ENCODE results near the gene NRCAM. TPM values are rescaled to one million over a fixed set of nuclear protein-coding genes. Genes with fewer than 3 reads are reported as not detected.

NRCAM gene
- total RNA-seq, 1 experiment from 2014 or later = 2.7 TPM

- CTCF ChIA-PET = no interaction called here
- no peaks in the 10 kb centered on the region for H3K9me3 Mint-ChIP-seq
- H3K4me3 Mint-ChIP-seq = no peak overlapping the region
- no peak for DNase-seq (ENCODE audit: low spot score)
- POLR2A ChIA-PET = no interaction called here
- no peaks in the 10 kb centered on the region for H3K4me1 Mint-ChIP-seq
- TF ChIP-seq ZSCAN18 (CRISPR knock-in tag; IDR thresholded peaks at IDR 0.05) (no peak), FOXJ3 (CRISPR knock-in tag; IDR thresholded peaks at IDR 0.05; ENCODE audit: borderline replicate concordance) (no peak), ZNF317 (CRISPR knock-in tag; IDR thresholded peaks at IDR 0.05; ENCODE audit: borderline replicate concordance, low read depth) (no peak), ZNF138 (CRISPR knock-in tag; conservative IDR thresholded peaks at IDR 0.05) (no peak), SOX15 (CRISPR knock-in tag; IDR thresholded peaks at IDR 0.05) (no peak), JUN (CRISPR knock-in tag; IDR thresholded peaks at IDR 0.05) (no peak), NFE2L1 (CRISPR knock-in tag; IDR thresholded peaks at IDR 0.05) (no peak), TEAD4 (CRISPR knock-in tag; IDR thresholded peaks at IDR 0.05) (no peak), CTCF (IDR thresholded peaks at IDR 0.05) (no peak), ETV6 (CRISPR knock-in tag; IDR thresholded peaks at IDR 0.05) (no peak), NR1H2 (CRISPR knock-in tag; IDR thresholded peaks at IDR 0.05) (no peak), ATF3 (CRISPR knock-in tag; conservative IDR thresholded peaks at IDR 0.05) (no peak)
- no peaks in the 10 kb centered on the region for H3K36me3 Mint-ChIP-seq
- ATAC-seq = no peak
- H3K27ac Mint-ChIP-seq = no peak overlapping the region
- no peaks in the 10 kb centered on the region for H3K27me3 Mint-ChIP-seq (ENCODE audit: low read depth)
Observed at GRCh38 chr7:108301387-108301786, 154.8 kb downstream of the NRCAM start.

GRCh38 chr7:108299251-108299973 lies 156.8 kb downstream of the NRCAM start:
- no peaks in the 10 kb centered on the region for H3K4me1 Mint-ChIP-seq
- H3K27ac Mint-ChIP-seq = no peak overlapping the region; the same call in 1 of the 2 replicates
- ATAC-seq = no peak
- ChIA-PET CTCF (no interaction called here), POLR2A (interaction anchor here (0.7 kb wide), 1 partner anchor 104 kb away, joined by 3 read pairs; no protein-coding TSS in a partner anchor)
- H3K27me3 Mint-ChIP-seq (ENCODE audit: low read depth) = no peaks in the 10 kb centered on the region
- no peaks in the 10 kb centered on the region for H3K36me3 Mint-ChIP-seq
- TF ChIP-seq ZNF281 (CRISPR knock-in tag; IDR thresholded peaks at IDR 0.05) (no peak), MYBL2 (CRISPR knock-in tag; IDR thresholded peaks at IDR 0.05) (no peak), FOXP1 (CRISPR knock-in tag; IDR thresholded peaks at IDR 0.05; ENCODE audit: borderline replicate concordance) (no peak), GABPB1 (CRISPR knock-in tag; IDR thresholded peaks at IDR 0.05) (no peak), PREB (CRISPR knock-in tag; IDR thresholded peaks at IDR 0.05; ENCODE audit: borderline replicate concordance) (no peak), ZNF138 (CRISPR knock-in tag; conservative IDR thresholded peaks at IDR 0.05) (no peak), PRRX2 (CRISPR knock-in tag; IDR thresholded peaks at IDR 0.05) (no peak), IRF1 (CRISPR knock-in tag; IDR thresholded peaks at IDR 0.05) (no peak), CDX4 (CRISPR knock-in tag; IDR thresholded peaks at IDR 0.05; ENCODE audit: borderline replicate concordance) (no peak)
- no peak overlapping the region for H3K4me3 Mint-ChIP-seq
- H3K9me3 Mint-ChIP-seq = no peaks in the 10 kb centered on the region
- no peak for DNase-seq (ENCODE audit: low spot score)
